GM19035 (cell line): Measurements from ENCODE around the gene RANBP10.
"Not testable (repeated sequence)": the region's sequence is repeated elsewhere in the genome, so short reads cannot be mapped to it uniquely, and the experiment has no call there.

Source experiments
- ATAC-seq: cut with Tn5 transposase; IDR thresholded peaks from one replicate; pipeline ENCODE4 v1.9.1; 2021; ENCODE audit not compliant: unreplicated experiment

Gene RANBP10

GRCh38 chr16:67780847-67781564 lies 25.4 kb downstream of the RANBP10 start:
- ATAC-seq = no peak

- no peak for ATAC-seq
Measured at GRCh38 chr16:67779256-67780014, 26.9 kb downstream of the RANBP10 start.

- no peak for ATAC-seq
Measured at GRCh38 chr16:67775273-67775672, 31.1 kb downstream of the RANBP10 start.

- ATAC-seq = no peak
Measured at GRCh38 chr16:67774457-67774853, 31.9 kb downstream of the RANBP10 start.

GRCh38 chr16:67773569-67774456 lies 32.5 kb downstream of the RANBP10 start:
- ATAC-seq = no peak

- no peak for ATAC-seq
Measured at GRCh38 chr16:67773099-67773498, 33.3 kb downstream of the RANBP10 start.

- ATAC-seq = no peak
Measured at GRCh38 chr16:67770346-67770991, 35.9 kb downstream of the RANBP10 start.

- ATAC-seq = no peak
Measured at GRCh38 chr16:67767953-67768352, 38.4 kb downstream of the RANBP10 start.

- no peak for ATAC-seq
Measured at GRCh38 chr16:67766291-67766690, 40.1 kb downstream of the RANBP10 start.

GRCh38 chr16:67764158-67764667 lies 42.1 kb downstream of the RANBP10 start:
- ATAC-seq = no peak

- ATAC-seq = no peak
Measured at GRCh38 chr16:67763066-67763465, 43.3 kb downstream of the RANBP10 start.

GRCh38 chr16:67762385-67762784 lies 44.0 kb downstream of the RANBP10 start:
- ATAC-seq = no peak

GRCh38 chr16:67761924-67762323 lies 44.4 kb downstream of the RANBP10 start:
- ATAC-seq = no peak

GRCh38 chr16:67760956-67761230 lies 45.5 kb downstream of the RANBP10 start:
- ATAC-seq = no peak

- no peak for ATAC-seq
Measured at GRCh38 chr16:67760206-67760955, 46.0 kb downstream of the RANBP10 start.

- ATAC-seq = no peak
Measured at GRCh38 chr16:67758966-67759365, 47.4 kb downstream of the RANBP10 start.

GRCh38 chr16:67758006-67758405 lies 48.4 kb downstream of the RANBP10 start:
- ATAC-seq = no peak

GRCh38 chr16:67752641-67753040 lies 53.7 kb downstream of the RANBP10 start:
- ATAC-seq = no peak

GRCh38 chr16:67751331-67751730 lies 55.0 kb downstream of the RANBP10 start:
- ATAC-seq = not testable (repeated sequence)

- ATAC-seq = peak; percentile 65
Measured at GRCh38 chr16:67750466-67750865, 55.9 kb downstream of the RANBP10 start.
